Measurements from ENCODE around the gene APBA3. TPM values are rescaled to one million over a fixed set of nuclear protein-coding genes. Genes with fewer than 3 reads are reported as not detected.

Gene APBA3
- total and polyA plus RNA-seq, 9 of the 15 experiments (the other 6 are each of a cell fraction or from before 2014, with no cell fraction given): 0.10 to 29.5 (median 11.5) TPM

DNA sequence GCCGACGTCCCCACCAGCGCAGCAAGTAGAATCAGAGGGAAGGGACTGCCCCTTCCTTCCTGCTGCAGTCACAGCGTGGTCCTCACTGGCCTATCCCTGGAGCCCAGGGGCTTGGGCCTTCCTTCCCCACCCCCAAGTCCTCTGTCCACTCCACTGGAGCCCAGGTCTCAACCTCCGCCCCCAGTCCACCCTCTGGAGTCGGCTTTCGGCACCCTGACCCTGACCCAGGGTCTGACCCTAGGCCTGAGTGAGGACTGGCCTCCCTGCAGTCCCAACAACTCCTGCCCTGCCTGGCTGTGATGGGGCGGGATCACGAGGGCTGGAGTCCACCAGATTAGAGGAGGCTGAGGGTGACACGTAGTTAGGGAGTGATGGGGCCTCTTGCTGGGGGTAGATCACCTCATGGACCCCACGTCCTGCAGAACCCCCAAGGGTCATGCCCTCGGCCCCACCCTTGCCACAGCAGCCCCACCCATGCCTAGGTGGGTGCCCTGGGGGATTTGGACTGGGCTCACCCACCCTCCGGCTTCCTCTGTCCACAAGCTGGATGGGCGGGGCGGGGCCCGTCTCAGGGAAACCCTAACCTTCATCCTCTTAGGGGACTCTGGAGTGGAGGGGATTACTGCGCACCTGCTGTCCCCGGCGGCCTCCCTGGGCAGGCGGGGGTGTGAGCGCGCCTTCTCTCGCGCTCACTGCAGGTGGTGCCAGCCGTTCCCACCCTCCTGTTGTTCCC, 6.7 kb upstream of the APBA3 start:
- H3K4me3 ChIP-seq: no peak overlapping the region
- H3K4me1 ChIP-seq (replicated peaks in 1 of 2; ENCODE audit: control insufficient read depth in 2 of 2, insufficient read depth in 2 of 2, low read length in 2 of 2): peaks cover 3 to 47% of the 10 kb centered on the region in 2 experiments; a peak in 2 of 5 replicates
- no peak for DNase-seq (ENCODE audit: extremely low read depth in 1 of 4, low spot score in 3 of 4)
- in situ Hi-C loops (cut with MboI): no loop called here
- H3K27ac ChIP-seq (ENCODE audit: extremely low read depth, low read depth, low read length): no peak overlapping the region
- H2AFZ ChIP-seq (ENCODE audit: low read depth, low read length): no peak overlapping the region
- H3K36me3 ChIP-seq (ENCODE audit: control insufficient read depth, insufficient read depth, low read length): peaks cover 28% of the 10 kb centered on the region; the same call in 2 of the 3 replicates
- no peak for ATAC-seq
- no peak overlapping the region for H3K4me2 ChIP-seq (ENCODE audit: insufficient read depth, low read length)
- H3K27me3 ChIP-seq (ENCODE audit: control insufficient read depth in 2 of 2, insufficient read depth in 2 of 2, low read length in 2 of 2): no peaks in the 10 kb centered on the region
- 75% methylated on average over 23 of the region's 25 CpGs for WGBS (ENCODE audit: insufficient coverage, low coverage, missing lambda C conversion rate)
- FAIRE-seq: no peak
- peaks cover 4% of the 10 kb centered on the region for H3K79me2 ChIP-seq (ENCODE audit: control insufficient read depth, insufficient read depth, low read length)
- CTCF ChIA-PET (ENCODE audit: low intra/inter-chr PET ratio): no interaction called here
- H3K9me3 ChIP-seq (replicated peaks; ENCODE audit: control insufficient read depth, insufficient read depth, low read depth, low read length): no peaks in the 10 kb centered on the region
- no peaks in the 10 kb centered on the region for H3K9me1 ChIP-seq (ENCODE audit: control insufficient read depth, insufficient read depth, low read length)
- no TSS peak for BruUV-seq (replicated peaks)
- 0 out of 4 replicates have a peak overlapping the region, but pooled peaks of 1 of the 2 experiments have one; percentile 22 for H3K9ac ChIP-seq (ENCODE audit: insufficient read depth in 1 of 2, low read depth in 2 of 2, low read length in 2 of 2)
- TF ChIP-seq POLR2G (IDR thresholded peaks at IDR 0.05; ENCODE audit: low read depth, low read length) (0 out of 2 replicates have a peak, but pooled peaks have one; percentile 8), RBFOX2 (IDR thresholded peaks at IDR 0.05; ENCODE audit: low read depth, low read length) (peak; percentile 44; the same call in 1 of the 2 replicates), CREB1 (IDR thresholded peaks at IDR 0.05) (no peak), CREB1 (CRISPR knock-in tag; IDR thresholded peaks at IDR 0.05) (no peak)
- POLR2A ChIA-PET: interaction anchor here (0.6 to 1.2 kb wide), 3 partner anchors 11 to 14 kb away, joined by 3 to 7 read pairs (median 4); no protein-coding TSS in a partner anchor
- intact Hi-C loops (cut with micrococcal nuclease): no loop called here
- H4K20me1 ChIP-seq (replicated peaks; ENCODE audit: control insufficient read depth, insufficient read depth, low read length): no peaks in the 10 kb centered on the region

DNA sequence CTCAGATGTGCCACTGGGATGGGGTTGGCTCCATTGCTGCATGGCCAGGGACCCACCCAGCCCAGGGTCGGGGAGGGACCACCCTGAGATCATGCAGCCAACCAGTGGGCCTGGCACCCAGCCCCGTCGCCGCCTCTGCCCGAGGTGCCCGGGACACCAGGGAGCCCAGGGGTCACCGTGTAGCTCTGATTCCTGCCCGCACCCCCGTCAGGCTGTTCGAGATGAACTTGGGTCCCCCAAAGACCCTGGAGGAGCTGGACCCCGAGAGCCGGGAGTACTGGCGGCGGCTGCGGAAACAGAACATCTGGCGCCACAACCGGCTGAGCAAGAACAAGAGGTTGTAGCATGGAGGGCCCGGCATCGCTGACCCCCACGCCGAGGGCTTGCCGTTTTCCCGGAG, 5.6 kb upstream of the APBA3 start:
- ATAC-seq (no peak), FAIRE-seq (no peak), DNase-seq (ENCODE audit: extremely low read depth in 1 of 4, low spot score in 3 of 4) (no peak)
- in situ Hi-C loops (cut with MboI) (no loop called here), intact Hi-C loops (cut with micrococcal nuclease) (no loop called here)
- H3K4me1 ChIP-seq (replicated peaks in 1 of 2; ENCODE audit: control insufficient read depth in 2 of 2, insufficient read depth in 2 of 2, low read length in 2 of 2): peaks cover 3 to 44% of the 10 kb centered on the region in 2 experiments; a peak in 2 of 5 replicates
- H3K27me3 ChIP-seq (ENCODE audit: control insufficient read depth in 2 of 2, insufficient read depth in 2 of 2, low read length in 2 of 2): no peaks in the 10 kb centered on the region
- no peak overlapping the region for H3K4me2 ChIP-seq (ENCODE audit: insufficient read depth, low read length)
- H3K9me1 ChIP-seq (ENCODE audit: control insufficient read depth, insufficient read depth, low read length): no peaks in the 10 kb centered on the region
- H3K9me3 ChIP-seq (replicated peaks; ENCODE audit: control insufficient read depth, insufficient read depth, low read depth, low read length): no peaks in the 10 kb centered on the region
- H2AFZ ChIP-seq (ENCODE audit: low read depth, low read length): no peak overlapping the region
- no peak overlapping the region for H3K27ac ChIP-seq (ENCODE audit: extremely low read depth, low read depth, low read length)
- peaks cover 6% of the 10 kb centered on the region for H3K79me2 ChIP-seq (ENCODE audit: control insufficient read depth, insufficient read depth, low read length)
- no TSS peak for BruUV-seq (replicated peaks)
- no peaks in the 10 kb centered on the region for H4K20me1 ChIP-seq (replicated peaks; ENCODE audit: control insufficient read depth, insufficient read depth, low read length)
- H3K4me3 ChIP-seq: no peak overlapping the region
- WGBS (ENCODE audit: insufficient coverage, low coverage, missing lambda C conversion rate): 94% methylated on average over 20 of the region's 23 CpGs
- ChIA-PET CTCF (ENCODE audit: low intra/inter-chr PET ratio) (no interaction called here), POLR2A (no interaction called here)
- peaks cover 28% of the 10 kb centered on the region; the same call in 2 of the 3 replicates for H3K36me3 ChIP-seq (ENCODE audit: control insufficient read depth, insufficient read depth, low read length)
- no peak overlapping the region for H3K9ac ChIP-seq (ENCODE audit: insufficient read depth in 1 of 2, low read depth in 2 of 2, low read length in 2 of 2)
- TF ChIP-seq ATF1 (CRISPR knock-in tag; IDR thresholded peaks at IDR 0.05): no peak
- no peak for TF ChIP-seq ATF1 (tag; IDR thresholded peaks at IDR 0.05)
- no peak for TF ChIP-seq FOS (IDR thresholded peaks at IDR 0.05; ENCODE audit: extremely low read depth, insufficient read length)
- TF ChIP-seq ZHX1 (conservative IDR thresholded peaks at IDR 0.05; ENCODE audit: low read length): no peak
- TF ChIP-seq, protein P1, sequence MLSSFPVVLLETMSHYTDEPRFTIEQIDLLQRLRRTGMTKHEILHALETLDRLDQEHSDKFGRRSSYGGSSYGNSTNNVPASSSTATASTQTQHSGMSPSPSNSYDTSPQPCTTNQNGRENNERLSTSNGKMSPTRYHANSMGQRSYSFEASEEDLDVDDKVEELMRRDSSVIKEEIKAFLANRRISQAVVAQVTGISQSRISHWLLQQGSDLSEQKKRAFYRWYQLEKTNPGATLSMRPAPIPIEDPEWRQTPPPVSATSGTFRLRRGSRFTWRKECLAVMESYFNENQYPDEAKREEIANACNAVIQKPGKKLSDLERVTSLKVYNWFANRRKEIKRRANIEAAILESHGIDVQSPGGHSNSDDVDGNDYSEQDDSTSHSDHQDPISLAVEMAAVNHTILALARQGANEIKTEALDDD (IDR thresholded peaks at IDR 0.05): no peak
